Heart left ventricle (tissue), 13 donors: ENCODE measurements around the gene BIN1.

Source experiments
- POLR2A ChIP-seq, 2 donors: fragments of 450-650 bp; IDR thresholded peaks; one replicate each; pipeline ENCODE4 v1.6.1; 2017; ENCODE audit warnings: antibody characterized with exemption in 2 of 2, mild to moderate bottlenecking in 2 of 2, moderate library complexity in 2 of 2
- TF ChIP-seq, protein P1 (sequence below), 12 donors: fragments of 200-600 bp; sonication (generic) in 4 of 12; IDR thresholded peaks; one replicate each; pipeline versions ENCODE4 v1.5.0 to v1.8.0; 2018 to 2022; ENCODE audit warnings: antibody characterized with exemption in 12 of 12, mild to moderate bottlenecking in 5 of 12
- donor health status: ischemic (EF 13 %, LVEDD 7.1; RV severe dilation, severe dysfunction).
- donor health status: DM: no; HTN: yes; CAD: no.
- donor health status: DM: no; HTN: no; CAD: no.
- donor health status: ischemic (EF 25% LVEDD 6.9; RV normal size, moderate dysfunction).
- donor health status: ischemic (EF 25% LVEDD 5.7; RV mildly dilated, moderate dysfunction).
- donor health status: ischemic (EF 35%, LVEDD 5.7; RV mildly dilated, moderate dysfunction).
- donor health status: nonischemic (EF 11% LVEDD 7.7; RV severe dilation, severe dysfunction).
- donor health status: DM: yes; HTN: yes; CAD: no.
- donor health status: PGD.
- donor health status: ischemic (EF 29% LVEDD 5.4; RV normal size, mild dysfunction).
- donor health status: nonischemic (EF 23%, LVEDD 6.1; RV moderate dilation, normal function).

DNA sequence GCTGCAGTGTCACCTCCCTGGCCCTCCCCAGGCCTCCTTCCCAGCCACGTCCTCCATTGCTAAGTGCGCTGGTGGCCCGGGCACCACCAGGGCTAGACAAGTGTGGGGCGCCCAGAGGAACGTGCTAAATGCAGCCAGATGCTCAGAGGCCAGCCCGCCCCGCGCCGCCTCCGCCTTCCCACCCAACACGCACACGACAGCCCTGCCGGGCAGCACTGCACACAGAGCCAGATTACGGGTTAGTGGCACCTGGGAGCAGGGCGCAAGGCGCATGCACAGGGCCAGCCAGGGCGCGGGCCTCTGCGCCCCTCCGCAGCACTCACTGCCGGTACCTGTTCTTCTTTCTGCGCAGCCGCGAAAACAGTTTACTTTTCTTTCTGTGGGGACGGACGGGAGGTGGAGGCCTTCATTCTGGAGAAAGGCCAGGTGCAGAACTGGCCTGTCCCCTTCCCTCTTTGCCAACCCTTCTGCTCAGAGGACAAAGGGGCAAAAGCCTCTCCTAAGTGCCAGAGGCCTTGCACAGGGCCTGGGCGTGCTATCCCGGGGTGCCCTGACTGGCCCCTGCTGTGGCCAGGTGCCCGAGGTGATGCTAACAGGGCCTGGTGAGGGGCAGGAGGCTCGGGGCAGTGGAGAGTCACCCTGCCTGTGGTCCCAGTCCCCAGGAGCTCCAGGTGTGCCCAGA lies 46.5 kb downstream of the BIN1 start:
- TF ChIP-seq, protein P1, sequence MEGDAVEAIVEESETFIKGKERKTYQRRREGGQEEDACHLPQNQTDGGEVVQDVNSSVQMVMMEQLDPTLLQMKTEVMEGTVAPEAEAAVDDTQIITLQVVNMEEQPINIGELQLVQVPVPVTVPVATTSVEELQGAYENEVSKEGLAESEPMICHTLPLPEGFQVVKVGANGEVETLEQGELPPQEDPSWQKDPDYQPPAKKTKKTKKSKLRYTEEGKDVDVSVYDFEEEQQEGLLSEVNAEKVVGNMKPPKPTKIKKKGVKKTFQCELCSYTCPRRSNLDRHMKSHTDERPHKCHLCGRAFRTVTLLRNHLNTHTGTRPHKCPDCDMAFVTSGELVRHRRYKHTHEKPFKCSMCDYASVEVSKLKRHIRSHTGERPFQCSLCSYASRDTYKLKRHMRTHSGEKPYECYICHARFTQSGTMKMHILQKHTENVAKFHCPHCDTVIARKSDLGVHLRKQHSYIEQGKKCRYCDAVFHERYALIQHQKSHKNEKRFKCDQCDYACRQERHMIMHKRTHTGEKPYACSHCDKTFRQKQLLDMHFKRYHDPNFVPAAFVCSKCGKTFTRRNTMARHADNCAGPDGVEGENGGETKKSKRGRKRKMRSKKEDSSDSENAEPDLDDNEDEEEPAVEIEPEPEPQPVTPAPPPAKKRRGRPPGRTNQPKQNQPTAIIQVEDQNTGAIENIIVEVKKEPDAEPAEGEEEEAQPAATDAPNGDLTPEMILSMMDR (IDR thresholded peaks at IDR 0.05), result no peak
- TF ChIP-seq POLR2A (IDR thresholded peaks at IDR 0.05), result no peak
